GM12878 (cell line): ENCODE measurements around the gene MSANTD3. TPM values are rescaled to one million over a fixed set of nuclear protein-coding genes. Genes with fewer than 3 reads are reported as not detected.

Experiments used
- ATAC-seq: fragments of 200-7000 bp; cut with Tn5 transposase; 3 replicates; pipeline ENCODE4 v1.9.1; 2020; ENCODE audit warnings: mild to moderate bottlenecking, moderate library complexity
- BruUV-seq: library from RNA; stranded (reverse); fragments of 400-500 nt; replicated peaks from 2 replicates; lab custom pipeline; 2021; lab: Mats Ljungman, UMichigan
- CTCF ChIA-PET: fragments of 300-600 bp; sonication (Branson Sonifier 250); formaldehyde crosslinking; extraction: SDS; loops from one replicate; lab custom pipeline; 2021; ENCODE audit warnings: inconsistent platforms; lab: Yijun Ruan, JAX
- POLR2A ChIA-PET: fragments of 350-600 bp; formaldehyde crosslinking; extraction: SDS; loops from one replicate; lab custom pipeline; 2021; ENCODE audit warnings: inconsistent platforms; lab: Charles Lee
- RAD21 ChIA-PET: fragments of 300-600 bp; sonication (Branson Sonifier 250); formaldehyde crosslinking; loops from one replicate; lab custom pipeline; 2023; ENCODE audit warnings: antibody characterized with exemption; ENCODE audit not compliant: unreplicated experiment; lab: Charles Lee
- SMC1A ChIA-PET: fragments of 300-600 bp; sonication (Branson Sonifier 250); formaldehyde crosslinking; loops from one replicate; lab custom pipeline; 2023; ENCODE audit not compliant: unreplicated experiment, uncharacterized antibody; lab: Charles Lee
- DNase-seq: peaks from one replicate; pipeline ENCODE4 v3.0.0-alpha.2; 2011; ENCODE audit warnings: low read depth, low spot score
- FAIRE-seq: peaks from 3 replicates; lab custom pipeline; 2011; peaks lifted over from hg19 to GRCh38; lab: Jason Lieb, UNC
- H2AFZ ChIP-seq: 2 replicates; pipeline ENCODE4 v1.6.0; 2011; ENCODE audit warnings: low read depth, low read length, control low read depth; ENCODE audit not compliant: control insufficient read depth
- H3K27ac ChIP-seq: 2 replicates; pipeline ENCODE4 v1.5.1; 2011; ENCODE audit warnings: control low read depth; ENCODE audit not compliant: control insufficient read depth, insufficient read depth
- H3K27me3 ChIP-seq, 2 experiments: replicated peaks in 1 of 2; 2 replicates each; pipeline versions ENCODE4 v1.6.0 to v1.6.1; 2011; ENCODE audit warnings: low read length in 1 of 2; ENCODE audit not compliant: control insufficient read depth in 2 of 2, insufficient read depth in 2 of 2
- H3K36me3 ChIP-seq, 2 experiments: 2 replicates each; pipeline ENCODE4 v1.5.1; 2011; ENCODE audit warnings: low read length in 1 of 2; ENCODE audit not compliant: control insufficient read depth in 2 of 2, insufficient read depth in 2 of 2
- H3K4me1 ChIP-seq: 2 replicates; pipeline ENCODE4 v1.6.1; 2011; ENCODE audit warnings: mild to moderate bottlenecking, low read length, moderate library complexity, mixed read lengths; ENCODE audit not compliant: control insufficient read depth, insufficient read depth
- H3K4me2 ChIP-seq: 2 replicates; pipeline ENCODE4 v1.6.0; 2011; ENCODE audit warnings: control low read depth; ENCODE audit not compliant: control insufficient read depth, insufficient read depth
- H3K4me3 ChIP-seq: fragments of 200-600 bp; sonication (generic); 2 replicates; pipeline ENCODE4 v1.5.1; 2016
- H3K79me2 ChIP-seq: 2 replicates; pipeline ENCODE4 v1.6.0; 2011; ENCODE audit warnings: low read length; ENCODE audit not compliant: control insufficient read depth, insufficient read depth
- H3K9ac ChIP-seq: 2 replicates; pipeline ENCODE4 v1.8.0; 2011; ENCODE audit warnings: low read length, control low read depth, mixed read lengths; ENCODE audit not compliant: control insufficient read depth, insufficient read depth
- H3K9me3 ChIP-seq: replicated peaks from 3 replicates; pipeline ENCODE4 v1.5.1; 2011; ENCODE audit warnings: mild to moderate bottlenecking, low read length; ENCODE audit not compliant: control insufficient read depth, insufficient read depth
- H4K20me1 ChIP-seq: 2 replicates; pipeline ENCODE4 v1.6.0; 2011; ENCODE audit not compliant: control insufficient read depth, insufficient read depth
- BHLHE40 ChIP-seq, 2 experiments: fragments of 450-650 bp in 1 of 2; IDR thresholded peaks; 2 replicates each; pipeline ENCODE4 v1.6.1; 2011 to 2017; ENCODE audit warnings: low read depth in 2 of 2, borderline replicate concordance in 1 of 2, improper control_type of control experiment in 1 of 2, low read length in 1 of 2, mild to moderate bottlenecking in 1 of 2
- CREM ChIP-seq: IDR thresholded peaks from 2 replicates; pipeline ENCODE4 v1.6.1; 2014; ENCODE audit warnings: antibody characterized with exemption, low read depth
- ETV6 ChIP-seq, 2 experiments: fragments of 450-650 bp in 1 of 2; IDR thresholded peaks in 1 of 2; conservative IDR thresholded peaks in 1 of 2; 2 replicates each; pipeline ENCODE4 v1.6.1; 2014; ENCODE audit warnings: antibody characterized with exemption in 1 of 2, borderline replicate concordance in 1 of 2, low read depth in 1 of 2, mild to moderate bottlenecking in 1 of 2, moderate library complexity in 1 of 2
- GABPA ChIP-seq: IDR thresholded peaks from 2 replicates; pipeline ENCODE4 v1.6.1; 2014; ENCODE audit warnings: antibody characterized with exemption, low read depth, mild to moderate bottlenecking, inconsistent platforms
- GATAD2B ChIP-seq: fragments of 450-650 bp; conservative IDR thresholded peaks from 2 replicates; pipeline ENCODE4 v1.6.1; 2017; ENCODE audit warnings: low read depth, mild to moderate bottlenecking, moderate library complexity
- IKZF1 ChIP-seq: fragments of 450-650 bp; conservative IDR thresholded peaks from 2 replicates; pipeline ENCODE4 v1.6.1; 2017; ENCODE audit warnings: antibody characterized with exemption, mild to moderate bottlenecking
- IRF4 ChIP-seq: IDR thresholded peaks from 2 replicates; pipeline ENCODE4 v1.6.1; 2011; ENCODE audit warnings: low read depth, low read length
- KAT2A ChIP-seq: conservative IDR thresholded peaks from 2 replicates; pipeline ENCODE4 v1.6.1; 2011; ENCODE audit warnings: low read depth, low read length; ENCODE audit not compliant: control insufficient read depth
- MTA2 ChIP-seq: fragments of 450-650 bp; IDR thresholded peaks from 2 replicates; pipeline ENCODE4 v1.6.1; 2016; ENCODE audit warnings: low read depth, mild to moderate bottlenecking, moderate library complexity
- PAX5 ChIP-seq: IDR thresholded peaks from 2 replicates; pipeline ENCODE4 v1.6.1; 2011; ENCODE audit warnings: low read depth, low read length, borderline replicate concordance
- POLR2AphosphoS5 ChIP-seq: IDR thresholded peaks from 2 replicates; pipeline ENCODE4 v1.6.1; 2011; ENCODE audit warnings: mild to moderate bottlenecking, low read length, inconsistent platforms
- RAD21 ChIP-seq: IDR thresholded peaks from 2 replicates; pipeline ENCODE4 v1.6.1; 2011; ENCODE audit warnings: mild to moderate bottlenecking, low read depth, low read length, moderate library complexity; ENCODE audit not compliant: insufficient read depth
- RCOR1 ChIP-seq: conservative IDR thresholded peaks from 2 replicates; pipeline ENCODE4 v1.6.1; 2012; ENCODE audit warnings: low read depth, low read length, improper control_type of control experiment
- SIN3A ChIP-seq: IDR thresholded peaks from 2 replicates; pipeline ENCODE4 v1.6.1; 2012; ENCODE audit warnings: low read depth, low read length, improper control_type of control experiment
- SREBF1 ChIP-seq: IDR thresholded peaks from 2 replicates; pipeline ENCODE4 v1.6.1; 2012; ENCODE audit warnings: mild to moderate bottlenecking, low read length
- WRNIP1 ChIP-seq: IDR thresholded peaks from 2 replicates; pipeline ENCODE4 v1.6.1; 2011; ENCODE audit warnings: low read depth, low read length, improper control_type of control experiment, borderline replicate concordance
- ZNF24 ChIP-seq: fragments of 450-650 bp; IDR thresholded peaks from 2 replicates; pipeline ENCODE4 v1.6.1; 2017; ENCODE audit warnings: antibody characterized with exemption, mild to moderate bottlenecking
- ZNF274 ChIP-seq: IDR thresholded peaks from one replicate; pipeline ENCODE4 v1.8.0; 2011; ENCODE audit not compliant: insufficient read length, insufficient read depth
- WGBS: methylation state at CpG from one replicate; pipeline ENCODE4 v1.1.6; 2016; ENCODE audit warnings: low lambda C conversion rate; ENCODE audit not compliant: insufficient replicate concordance, insufficient coverage; ENCODE audit errors: missing lambda C conversion rate; 5-methylcytosine and 5-hydroxymethylcytosine counted together
- in situ Hi-C: fragments of 300-500 bp; cut with MboI; formaldehyde crosslinking; loops from 9 replicates; pipeline ENCODE4 v1.14.3; 2018; ENCODE audit warnings: mixed read lengths
- intact Hi-C: fragments of 100-400 bp; cut with micrococcal nuclease; formaldehyde crosslinking; loops from one replicate; pipeline ENCODE4 v1.14.2; 2022; ENCODE audit not compliant: unreplicated experiment
- polyA plus RNA-seq, 11 experiments: library from polyadenylated mRNA; depleted of rRNA in 4 of 11; unstranded in 6 of 11; stranded (reverse) in 5 of 11; fragments of >200 nt; fragmentation: Nextera tagmentation in 4 of 11; fragmentation: Illumina TruSeq in 1 of 11; extraction: Ambion mirVana in 4 of 11; extraction: Trizol in 1 of 11; gene quantifications; 1 replicate in 1 of 11; 2 replicates in 10 of 11; pipeline versions ENCODE4 v1.2.1 to v1.2.3, GENCODE V29; 2011 to 2016; ENCODE audit warnings: inconsistent platforms in 2 of 11, missing spikeins in 2 of 11, low read depth in 1 of 11
- total RNA-seq, 4 experiments: library from RNA; depleted of rRNA in 3 of 4; stranded (reverse); fragments of >200 nt in 3 of 4; fragmentation: Illumina TruSeq in 1 of 4; extraction: Trizol in 1 of 4; gene quantifications; 2 replicates each; pipeline versions ENCODE4 v1.2.1 to v1.2.3, GENCODE V29; 2013 to 2021
- TF ChIP-seq, protein P1 (sequence below): fragments of 450-650 bp; IDR thresholded peaks from 2 replicates; pipeline ENCODE4 v1.6.1; 2016; ENCODE audit warnings: mild to moderate bottlenecking
- TF ChIP-seq, protein P2 (sequence below), 3 experiments: IDR thresholded peaks in 2 of 3; conservative IDR thresholded peaks in 1 of 3; 2 replicates each; pipeline ENCODE4 v1.5.1; 2011; ENCODE audit warnings: low read depth in 3 of 3, low read length in 3 of 3, mild to moderate bottlenecking in 3 of 3, control low read depth in 2 of 3, moderate library complexity in 2 of 3, inconsistent platforms in 1 of 3, mixed read lengths in 1 of 3; ENCODE audit not compliant: control insufficient read depth in 2 of 3, insufficient read depth in 1 of 3; ENCODE audit errors: extremely low read depth in 1 of 3

Gene MSANTD3
- total and polyA plus RNA-seq, 10 of the 15 experiments (the other 5 are each of a cell fraction or from before 2014, with no cell fraction given) = 5.8 to 21.2 (median 14.7) TPM

DNA sequence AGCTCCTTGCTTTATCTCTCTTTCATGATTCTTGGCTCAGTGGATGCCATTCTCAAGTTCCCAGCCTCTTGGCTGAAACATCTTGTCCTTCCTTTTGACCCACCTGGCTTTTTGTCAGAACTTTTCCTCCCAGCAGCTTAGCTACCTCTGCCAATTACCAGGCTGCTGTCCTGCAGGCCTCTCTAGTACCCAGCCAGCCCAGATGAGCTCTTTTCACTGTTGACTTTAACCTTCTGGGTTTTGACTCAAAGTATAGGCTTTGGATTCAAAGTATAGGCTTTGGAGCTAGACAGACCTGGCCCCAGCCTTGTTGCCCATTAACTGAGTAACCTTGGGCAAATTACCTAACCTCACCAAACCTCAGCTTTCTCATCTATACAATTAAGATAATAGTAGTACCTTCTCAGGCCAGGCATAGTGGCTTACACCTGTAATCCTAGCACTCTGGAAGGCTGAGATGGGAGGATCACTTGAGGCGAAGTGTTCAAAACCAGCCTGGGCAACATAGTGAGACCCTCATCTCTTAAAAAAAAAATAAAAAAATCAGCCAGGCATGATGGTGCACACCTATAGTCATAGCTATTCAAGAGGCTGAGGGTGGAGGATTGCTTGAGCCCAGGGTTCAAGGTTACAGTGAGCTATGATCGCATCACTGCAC lies 39.4 kb downstream of the MSANTD3 start:
- H3K79me2 ChIP-seq = no peaks in the 10 kb centered on the region
- SMC1A ChIA-PET = interaction anchor here (1.0 to 1.6 kb wide), 3 partner anchors 10 to 12 kb away, joined by 3 read pairs; no protein-coding TSS in a partner anchor
- H2AFZ ChIP-seq = no peak overlapping the region
- H3K4me1 ChIP-seq = no peaks in the 10 kb centered on the region
- FAIRE-seq (no peak), DNase-seq (no peak), ATAC-seq (no peak)
- CTCF ChIA-PET = interaction anchor here (1.0 to 1.4 kb wide), 3 partner anchors 28 to 141 kb away, joined by 3 to 4 read pairs (median 3); no protein-coding TSS in a partner anchor
- 89% methylated on average over 2 of the region's 2 CpGs for WGBS
- no peaks in the 10 kb centered on the region; a peak in 1 of 4 replicates for H3K27me3 ChIP-seq
- H3K4me3 ChIP-seq = no peak overlapping the region
- H3K27ac ChIP-seq = no peak overlapping the region
- no peaks in the 10 kb centered on the region for H3K36me3 ChIP-seq
- RAD21 ChIA-PET = no interaction called here
- no peaks in the 10 kb centered on the region for H3K9me3 ChIP-seq
- no peaks in the 10 kb centered on the region for H4K20me1 ChIP-seq
- in situ Hi-C loops = no loop called here
- no peak overlapping the region for H3K4me2 ChIP-seq
- H3K9ac ChIP-seq = no peak overlapping the region
- BruUV-seq = no TSS peak
- intact Hi-C loops = no loop called here
- no peak for TF ChIP-seq ZNF274
- TF ChIP-seq, protein P1, sequence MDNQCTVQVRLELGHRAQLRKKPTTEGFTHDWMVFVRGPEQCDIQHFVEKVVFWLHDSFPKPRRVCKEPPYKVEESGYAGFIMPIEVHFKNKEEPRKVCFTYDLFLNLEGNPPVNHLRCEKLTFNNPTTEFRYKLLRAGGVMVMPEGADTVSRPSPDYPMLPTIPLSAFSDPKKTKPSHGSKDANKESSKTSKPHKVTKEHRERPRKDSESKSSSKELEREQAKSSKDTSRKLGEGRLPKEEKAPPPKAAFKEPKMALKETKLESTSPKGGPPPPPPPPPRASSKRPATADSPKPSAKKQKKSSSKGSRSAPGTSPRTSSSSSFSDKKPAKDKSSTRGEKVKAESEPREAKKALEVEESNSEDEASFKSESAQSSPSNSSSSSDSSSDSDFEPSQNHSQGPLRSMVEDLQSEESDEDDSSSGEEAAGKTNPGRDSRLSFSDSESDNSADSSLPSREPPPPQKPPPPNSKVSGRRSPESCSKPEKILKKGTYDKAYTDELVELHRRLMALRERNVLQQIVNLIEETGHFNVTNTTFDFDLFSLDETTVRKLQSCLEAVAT = no peak
- TF ChIP-seq SIN3A = no peak
- TF ChIP-seq WRNIP1 = no peak
- TF ChIP-seq CREM = no peak
- no peak for TF ChIP-seq IKZF1
- no peak for TF ChIP-seq RCOR1
- TF ChIP-seq GATAD2B = no peak
- no peak for TF ChIP-seq POLR2AphosphoS5
- TF ChIP-seq KAT2A = no peak
- TF ChIP-seq, protein P2, sequence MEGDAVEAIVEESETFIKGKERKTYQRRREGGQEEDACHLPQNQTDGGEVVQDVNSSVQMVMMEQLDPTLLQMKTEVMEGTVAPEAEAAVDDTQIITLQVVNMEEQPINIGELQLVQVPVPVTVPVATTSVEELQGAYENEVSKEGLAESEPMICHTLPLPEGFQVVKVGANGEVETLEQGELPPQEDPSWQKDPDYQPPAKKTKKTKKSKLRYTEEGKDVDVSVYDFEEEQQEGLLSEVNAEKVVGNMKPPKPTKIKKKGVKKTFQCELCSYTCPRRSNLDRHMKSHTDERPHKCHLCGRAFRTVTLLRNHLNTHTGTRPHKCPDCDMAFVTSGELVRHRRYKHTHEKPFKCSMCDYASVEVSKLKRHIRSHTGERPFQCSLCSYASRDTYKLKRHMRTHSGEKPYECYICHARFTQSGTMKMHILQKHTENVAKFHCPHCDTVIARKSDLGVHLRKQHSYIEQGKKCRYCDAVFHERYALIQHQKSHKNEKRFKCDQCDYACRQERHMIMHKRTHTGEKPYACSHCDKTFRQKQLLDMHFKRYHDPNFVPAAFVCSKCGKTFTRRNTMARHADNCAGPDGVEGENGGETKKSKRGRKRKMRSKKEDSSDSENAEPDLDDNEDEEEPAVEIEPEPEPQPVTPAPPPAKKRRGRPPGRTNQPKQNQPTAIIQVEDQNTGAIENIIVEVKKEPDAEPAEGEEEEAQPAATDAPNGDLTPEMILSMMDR (IDR thresholded peaks at IDR 0.05 in 2 of 3, conservative IDR thresholded peaks at IDR 0.05 in 1 of 3; ENCODE audit: control insufficient read depth in 2 of 3, extremely low read depth in 1 of 3, insufficient read depth in 1 of 3, low read depth in 3 of 3, low read length in 3 of 3) = no peak
- no peak for TF ChIP-seq SREBF1
- TF ChIP-seq RAD21 = no peak
- TF ChIP-seq MTA2 = no peak
- TF ChIP-seq PAX5 = no peak
- TF ChIP-seq ZNF24 = no peak
- TF ChIP-seq BHLHE40 (IDR thresholded peaks at IDR 0.05; ENCODE audit: borderline replicate concordance in 1 of 2, low read depth in 2 of 2, low read length in 1 of 2) = no peak
- no peak for TF ChIP-seq IRF4
- no peak for TF ChIP-seq ETV6 (conservative IDR thresholded peaks at IDR 0.05 in 1 of 2, IDR thresholded peaks at IDR 0.05 in 1 of 2; ENCODE audit: borderline replicate concordance in 1 of 2, low read depth in 1 of 2)
- TF ChIP-seq GABPA = no peak
- POLR2A ChIA-PET = no interaction called here
